Measurements from ENCODE around the gene LOXL4. TPM values are rescaled to one million over a fixed set of nuclear protein-coding genes. Genes with fewer than 3 reads are reported as not detected.
A peak's percentile ranks its signal among the peaks of the same experiment; 100 is the strongest.

Gene LOXL4
- total and polyA plus RNA-seq, 2 donors from 2014 or later: 3.4 to 15.1 TPM

- FAIRE-seq (no peak), DNase-seq (peak in 1 of 5 donors; percentile 15)
- H3K36me3 ChIP-seq (ENCODE audit: control insufficient read depth in 2 of 3, insufficient read depth in 3 of 3, low read length in 3 of 3): no peaks in the 10 kb centered on the region
- intact Hi-C loops (cut with DNase I): no loop called here
- TF ChIP-seq CTCF (IDR thresholded peaks at IDR 0.05; ENCODE audit: borderline replicate concordance, extremely low read depth, insufficient read depth): no peak
- no peaks in the 10 kb centered on the region for H3K27me3 ChIP-seq (ENCODE audit: control insufficient read depth, insufficient read depth, low read length)
- H3K9ac ChIP-seq (ENCODE audit: low read length in 3 of 3): no peak overlapping the region
- H3K4me3 ChIP-seq (ENCODE audit: low read length in 3 of 3): no peak overlapping the region
- no peaks in the 10 kb centered on the region for H3K9me3 ChIP-seq (ENCODE audit: control insufficient read depth in 2 of 3, insufficient read depth in 1 of 3, low read length in 3 of 3)
- H3K27ac ChIP-seq (ENCODE audit: low read depth in 2 of 2, low read length in 2 of 2): no peak overlapping the region
- no peaks in the 10 kb centered on the region for H3K4me1 ChIP-seq (ENCODE audit: control insufficient read depth in 2 of 3, insufficient read depth in 2 of 3, low read depth in 1 of 3, low read length in 3 of 3)
Observed at GRCh38 chr10:98201760-98202159, 66.2 kb downstream of the LOXL4 start.

Other genes with a start within 250 kb of the LOXL4 start
- 6.1 TPM for gene CRTAC1, start 237.6 kb downstream of the LOXL4 start, total RNA-seq
- gene CRTAC1, start 237.6 kb downstream of the LOXL4 start, polyA plus RNA-seq (ENCODE audit: insufficient read depth, low read depth, low replicate concordance): 7.2 TPM
- gene R3HCC1L, start 133.5 kb downstream of the LOXL4 start, total RNA-seq: 17.0 TPM
- gene R3HCC1L, start 133.5 kb downstream of the LOXL4 start, polyA plus RNA-seq (ENCODE audit: insufficient read depth, low read depth, low replicate concordance): 9.7 TPM
- 14.1 TPM for gene PYROXD2, start 147.0 kb upstream of the LOXL4 start, total RNA-seq
- gene PYROXD2, start 147.0 kb upstream of the LOXL4 start, polyA plus RNA-seq (ENCODE audit: insufficient read depth, low read depth, low replicate concordance): 7.8 TPM
- gene HPS1, start 178.7 kb upstream of the LOXL4 start, total RNA-seq: 63.3 TPM
- gene HPS1, start 178.7 kb upstream of the LOXL4 start, polyA plus RNA-seq (ENCODE audit: insufficient read depth, low read depth, low replicate concordance): 42.7 TPM

Data from kidney (tissue), 14 donors.